Ascending aorta (tissue), 2 donors: Measurements from ENCODE around the gene ZNF561. TPM values are rescaled to one million over a fixed set of nuclear protein-coding genes. Genes with fewer than 3 reads are reported as not detected.

ENCODE experiments used
- DNase-seq, 2 donors: peaks; one replicate each; pipeline ENCODE4 v3.0.0-alpha.2; 2019; ENCODE audit warnings: low spot score in 2 of 2
- H3K27ac ChIP-seq, 2 donors: fragments of 200-600 bp; sonication (generic); one replicate each; pipeline ENCODE4 v1.5.1; 2016 to 2017; ENCODE audit warnings: mild to moderate bottlenecking in 1 of 2
- H3K27me3 ChIP-seq: fragments of 200-600 bp; sonication (generic); one replicate; pipeline ENCODE4 v1.5.1; 2017
- H3K36me3 ChIP-seq, 2 donors: fragments of 200-600 bp; sonication (generic); one replicate each; pipeline ENCODE4 v1.5.1; 2016
- H3K4me1 ChIP-seq, 2 donors: fragments of 200-600 bp; sonication (generic); one replicate each; pipeline ENCODE4 v1.5.1; 2016 to 2017; ENCODE audit warnings: mild to moderate bottlenecking in 1 of 2
- H3K4me3 ChIP-seq, 2 donors: fragments of 200-600 bp; sonication (generic); one replicate each; pipeline ENCODE4 v1.5.1; 2016 to 2017; ENCODE audit warnings: mild to moderate bottlenecking in 1 of 2
- H3K9me3 ChIP-seq, 2 donors: fragments of 200-600 bp; sonication (generic); one replicate each; pipeline ENCODE4 v1.5.1; 2016
- CTCF ChIP-seq, 3 experiments: fragments of 200-600 bp in 2 of 3; fragments of 450-650 bp in 1 of 3; sonication (generic) in 2 of 3; IDR thresholded peaks; one replicate each; pipeline ENCODE4 v1.5.1; 2016 to 2019; ENCODE audit warnings: antibody characterized with exemption in 3 of 3, mild to moderate bottlenecking in 1 of 3, moderate library complexity in 1 of 3
- intact Hi-C: fragments of 100-400 bp; cut with DNase I; formaldehyde crosslinking; loops from one replicate; pipeline ENCODE4 v1.15.1; 2023
- total RNA-seq: library from RNA; depleted of rRNA; stranded (reverse); fragments of >200 nt; gene quantifications from one replicate; pipeline ENCODE4 v1.1.0, GENCODE V29; 2016

The ZNF561 gene
- total RNA-seq, 1 donor from 2014 or later = 35.4 TPM

- peaks cover 63 to 100% of the 10 kb centered on the region in 2 donors for H3K36me3 ChIP-seq
- no peak for DNase-seq
Observed at GRCh38 chr19:9650345-9650744, 29.3 kb upstream of the ZNF561 start.

GRCh38 chr19:9645472-9645871, 24.4 kb upstream of the ZNF561 start:
- peaks cover 0 to 30% of the 10 kb centered on the region in 2 donors for H3K9me3 ChIP-seq
- no peak overlapping the region for H3K4me3 ChIP-seq
- H3K4me1 ChIP-seq = no peaks in the 10 kb centered on the region
- H3K27me3 ChIP-seq = no peaks in the 10 kb centered on the region
- H3K36me3 ChIP-seq = peaks cover 23 to 71% of the 10 kb centered on the region in 2 donors
- DNase-seq = no peak
- intact Hi-C loops = no loop called here
- no peak for TF ChIP-seq CTCF (IDR thresholded peaks at IDR 0.05)
- H3K27ac ChIP-seq = no peak overlapping the region

More at GRCh38 chr19:9650345-9650744, 29.3 kb upstream of the ZNF561 start:
- Histone ChIP-seq H3K27ac (no peak overlapping the region), H3K27me3 (no peaks in the 10 kb centered on the region), H3K9me3 (peaks cover 32 to 78% of the 10 kb centered on the region in 2 donors), H3K4me3 (no peak overlapping the region), H3K4me1 (no peaks in the 10 kb centered on the region)
- intact Hi-C loops = no loop called here
- no peak for TF ChIP-seq CTCF (IDR thresholded peaks at IDR 0.05)

- H3K36me3 ChIP-seq = peaks cover 23 to 65% of the 10 kb centered on the region in 2 donors
Observed at GRCh38 chr19:9644472-9644871, 23.4 kb upstream of the ZNF561 start.

GRCh38 chr19:9641810-9642209, 20.8 kb upstream of the ZNF561 start:
- no peak overlapping the region for H3K4me3 ChIP-seq
- no peak for DNase-seq
- TF ChIP-seq CTCF (IDR thresholded peaks at IDR 0.05) = no peak
- intact Hi-C loops = no loop called here
- H3K27ac ChIP-seq = no peak overlapping the region
- H3K27me3 ChIP-seq = no peaks in the 10 kb centered on the region
- H3K4me1 ChIP-seq = no peaks in the 10 kb centered on the region
- H3K9me3 ChIP-seq = peaks cover 0 to 9% of the 10 kb centered on the region in 2 donors
- H3K36me3 ChIP-seq = peaks cover 7 to 47% of the 10 kb centered on the region in 2 donors

More at GRCh38 chr19:9644472-9644871, 23.4 kb upstream of the ZNF561 start:
- DNase-seq = no peak
- Histone ChIP-seq H3K4me1 (no peaks in the 10 kb centered on the region), H3K9me3 (peaks cover 0 to 23% of the 10 kb centered on the region in 2 donors), H3K27ac (no peak overlapping the region), H3K4me3 (no peak overlapping the region), H3K27me3 (no peaks in the 10 kb centered on the region)
- intact Hi-C loops = no loop called here
- TF ChIP-seq CTCF (IDR thresholded peaks at IDR 0.05) = no peak

- Histone ChIP-seq H3K9me3 (peaks cover 0 to under 1% of the 10 kb centered on the region in 2 donors), H3K36me3 (peaks cover 8 to 45% of the 10 kb centered on the region in 2 donors), H3K4me3 (no peak overlapping the region), H3K27ac (no peak overlapping the region), H3K27me3 (no peaks in the 10 kb centered on the region), H3K4me1 (no peaks in the 10 kb centered on the region)
- no peak for TF ChIP-seq CTCF (IDR thresholded peaks at IDR 0.05)
- no peak for DNase-seq
- intact Hi-C loops = no loop called here
Observed at GRCh38 chr19:9640956-9641355, 19.9 kb upstream of the ZNF561 start.

- intact Hi-C loops = no loop called here
- H3K36me3 ChIP-seq = peaks cover 28 to 49% of the 10 kb centered on the region in 2 donors
Observed at GRCh38 chr19:9636018-9636417, 15.0 kb upstream of the ZNF561 start.

More at GRCh38 chr19:9636018-9636417, 15.0 kb upstream of the ZNF561 start:
- Histone ChIP-seq H3K4me1 (no peaks in the 10 kb centered on the region), H3K4me3 (no peak overlapping the region), H3K9me3 (no peaks in the 10 kb centered on the region), H3K27me3 (no peaks in the 10 kb centered on the region), H3K27ac (no peak overlapping the region)
- no peak for DNase-seq
- no peak for TF ChIP-seq CTCF (IDR thresholded peaks at IDR 0.05)
